ENCODE measurements around the gene SIPA1L2. TPM values are rescaled to one million over a fixed set of nuclear protein-coding genes. Genes with fewer than 3 reads are reported as not detected.

Gene SIPA1L2
- total RNA-seq, 1 donor from 2014 or later = 16.6 TPM

GRCh38 chr1:232643251-232643650 lies 13.3 kb upstream of the SIPA1L2 start:
- FAIRE-seq = no peak
- Histone ChIP-seq H3K4me3 (ENCODE audit: low read depth, low read length) (no peak overlapping the region), H3K36me3 (ENCODE audit: control insufficient read depth, insufficient read depth, low read length) (no peaks in the 10 kb centered on the region), H3K27me3 (ENCODE audit: control insufficient read depth, insufficient read depth, low read length) (no peaks in the 10 kb centered on the region)
- no peak for DNase-seq (ENCODE audit: low read depth)
- TF ChIP-seq CTCF (IDR thresholded peaks at IDR 0.05; ENCODE audit: insufficient read depth, low read length, severe bottlenecking) = no peak

- H3K36me3 ChIP-seq (ENCODE audit: control insufficient read depth, insufficient read depth, low read length) = no peaks in the 10 kb centered on the region
- TF ChIP-seq CTCF (IDR thresholded peaks at IDR 0.05; ENCODE audit: insufficient read depth, low read length, severe bottlenecking) = no peak
- FAIRE-seq (peak; percentile 18), DNase-seq (ENCODE audit: low read depth) (no peak)
- H3K27me3 ChIP-seq (ENCODE audit: control insufficient read depth, insufficient read depth, low read length) = no peaks in the 10 kb centered on the region
- H3K4me3 ChIP-seq (ENCODE audit: low read depth, low read length) = no peak overlapping the region
Measured at GRCh38 chr1:232641507-232641906, 11.6 kb upstream of the SIPA1L2 start.

GRCh38 chr1:232636799-232637198 lies 6.9 kb upstream of the SIPA1L2 start:
- H3K4me3 ChIP-seq (ENCODE audit: low read depth, low read length) = no peak overlapping the region
- no peak for TF ChIP-seq CTCF (IDR thresholded peaks at IDR 0.05; ENCODE audit: insufficient read depth, low read length, severe bottlenecking)
- FAIRE-seq (no peak), DNase-seq (ENCODE audit: low read depth) (no peak)
- no peaks in the 10 kb centered on the region for H3K36me3 ChIP-seq (ENCODE audit: control insufficient read depth, insufficient read depth, low read length)
- H3K27me3 ChIP-seq (ENCODE audit: control insufficient read depth, insufficient read depth, low read length) = no peaks in the 10 kb centered on the region

- H3K4me3 ChIP-seq (ENCODE audit: low read depth, low read length) = no peak overlapping the region
- TF ChIP-seq CTCF (IDR thresholded peaks at IDR 0.05; ENCODE audit: insufficient read depth, low read length, severe bottlenecking) = peak; percentile 48
- no peaks in the 10 kb centered on the region for H3K27me3 ChIP-seq (ENCODE audit: control insufficient read depth, insufficient read depth, low read length)
- DNase-seq (ENCODE audit: low read depth) (peak; percentile 65), FAIRE-seq (no peak)
- no peaks in the 10 kb centered on the region for H3K36me3 ChIP-seq (ENCODE audit: control insufficient read depth, insufficient read depth, low read length)
Measured at GRCh38 chr1:232635778-232636356, 5.9 kb upstream of the SIPA1L2 start.

- Histone ChIP-seq H3K36me3 (ENCODE audit: control insufficient read depth, insufficient read depth, low read length) (no peaks in the 10 kb centered on the region), H3K4me3 (ENCODE audit: low read depth, low read length) (no peak overlapping the region), H3K27me3 (ENCODE audit: control insufficient read depth, insufficient read depth, low read length) (no peaks in the 10 kb centered on the region)
- no peak for DNase-seq (ENCODE audit: low read depth)
- no peak for FAIRE-seq
- TF ChIP-seq CTCF (IDR thresholded peaks at IDR 0.05; ENCODE audit: insufficient read depth, low read length, severe bottlenecking) = no peak
Measured at GRCh38 chr1:232635279-232635678, 5.3 kb upstream of the SIPA1L2 start.

GRCh38 chr1:232634096-232634495 lies 4.2 kb upstream of the SIPA1L2 start:
- H3K27me3 ChIP-seq (ENCODE audit: control insufficient read depth, insufficient read depth, low read length) = no peaks in the 10 kb centered on the region
- TF ChIP-seq CTCF (IDR thresholded peaks at IDR 0.05; ENCODE audit: insufficient read depth, low read length, severe bottlenecking) = peak; percentile 4
- no peaks in the 10 kb centered on the region for H3K36me3 ChIP-seq (ENCODE audit: control insufficient read depth, insufficient read depth, low read length)
- DNase-seq (ENCODE audit: low read depth) (no peak), FAIRE-seq (no peak)
- no peak overlapping the region for H3K4me3 ChIP-seq (ENCODE audit: low read depth, low read length)

Measured in bronchial epithelial cell (primary cell).